NCI-H2081 (cell line): Measurements from ENCODE around the gene VCP.
"Not testable (repeated sequence)": the region's sequence is repeated elsewhere in the genome, so short reads cannot be mapped to it uniquely, and the experiment has no call there.

Experiments used
- DNase-seq, 2 experiments: peaks; one replicate each; lab custom pipeline; 2025; lab: John Stamatoyannopoulos, UW

Gene VCP

DNA sequence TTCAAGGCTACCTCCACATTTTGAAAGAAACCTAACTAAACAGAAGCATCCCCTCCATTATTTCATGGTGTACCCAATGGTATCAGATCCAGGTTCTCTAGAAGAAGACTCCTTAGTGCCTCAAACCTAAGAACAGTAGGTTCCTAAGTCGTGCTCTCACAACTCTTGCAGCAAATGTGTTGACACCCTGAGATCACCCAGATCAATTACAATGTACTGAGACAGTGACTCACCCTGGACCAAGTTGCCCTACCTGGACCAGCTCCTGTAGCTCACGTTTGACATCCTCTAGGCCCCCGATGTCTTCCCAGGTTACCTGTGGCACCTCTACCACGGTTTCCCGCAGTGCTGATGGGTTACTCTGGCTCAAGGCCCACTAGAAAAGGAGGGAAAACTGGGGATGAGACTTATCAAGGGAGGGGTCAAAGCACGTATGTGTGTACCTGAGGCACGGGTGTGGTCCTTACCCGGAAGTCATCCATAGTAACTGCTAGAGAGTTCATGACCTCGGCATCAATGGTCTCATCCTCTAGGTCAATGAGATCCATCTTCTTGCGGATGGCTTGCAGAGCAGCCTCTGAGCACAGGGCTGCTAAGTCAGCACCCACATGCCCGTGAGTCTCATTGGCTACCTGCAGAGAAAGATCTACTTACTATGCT is 11.7 kb downstream of the VCP start:
- no peak for DNase-seq

DNA sequence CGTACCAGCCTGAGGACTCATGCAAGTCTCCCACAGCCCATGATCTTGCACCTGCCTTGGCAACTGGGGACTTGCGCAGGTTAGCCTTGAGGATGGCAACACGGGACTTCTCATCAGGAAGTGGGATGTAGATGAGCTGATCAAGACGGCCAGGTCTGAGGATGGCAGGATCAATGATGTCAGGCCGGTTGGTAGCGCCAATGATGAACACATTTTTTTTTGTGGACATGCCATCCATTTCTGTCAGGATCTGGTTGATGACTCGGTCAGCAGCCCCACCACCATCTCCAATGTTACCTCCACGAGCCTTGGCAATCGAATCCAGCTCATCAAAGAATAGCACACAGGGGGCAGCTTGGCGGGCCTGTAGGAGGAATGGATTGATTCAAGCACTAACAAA is 13.0 kb downstream of the VCP start:
- no peak for DNase-seq

DNA sequence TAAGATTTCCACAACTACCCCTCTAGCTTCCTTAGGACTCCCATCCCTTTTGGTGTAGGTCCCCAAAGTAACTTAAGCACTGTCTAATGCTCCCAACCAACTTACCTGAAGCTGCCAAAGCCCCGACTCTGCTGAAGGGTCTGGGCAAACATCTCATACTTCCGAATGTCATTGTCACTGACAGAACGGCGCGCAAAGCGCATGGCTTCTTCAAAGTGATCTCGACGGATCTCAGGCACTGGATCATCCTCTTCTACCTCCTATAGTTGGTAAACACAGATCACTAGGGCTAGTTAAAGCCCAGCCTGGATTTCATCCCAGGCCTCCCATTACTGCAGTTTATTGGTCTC is 15.2 kb downstream of the VCP start:
- no peak for DNase-seq

DNA sequence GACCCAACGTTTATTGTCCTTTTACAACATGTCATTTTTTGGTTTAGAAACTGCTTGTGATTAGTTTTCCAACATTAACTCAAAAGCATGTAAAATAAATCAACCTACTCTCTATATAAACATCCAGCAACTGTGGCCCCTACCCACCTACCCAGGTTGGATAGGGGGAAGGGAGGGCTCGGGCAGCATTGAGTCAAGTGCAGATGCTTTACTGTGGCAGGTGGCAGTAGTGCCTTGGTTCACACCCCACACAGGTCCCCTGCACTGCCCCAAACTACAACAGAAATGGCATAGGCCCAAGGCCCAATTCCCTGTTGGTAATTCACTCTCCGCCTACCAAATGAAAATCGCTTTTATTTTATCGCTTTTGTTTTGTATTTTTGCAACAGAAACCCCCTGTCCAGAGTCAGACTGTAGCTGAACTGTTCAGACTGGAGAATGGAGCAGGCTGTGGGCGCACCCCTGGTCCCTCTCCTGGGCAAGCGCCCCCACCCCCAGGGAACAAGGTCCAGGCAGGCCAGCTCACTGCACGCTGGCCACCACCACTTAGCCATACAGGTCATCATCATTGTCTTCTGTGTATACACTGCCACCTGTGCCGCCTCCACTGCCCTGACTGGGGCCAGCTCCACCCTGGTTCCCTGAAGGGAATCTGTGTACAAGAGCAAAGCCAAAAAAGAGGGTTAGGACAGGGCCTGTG is 15.7 kb downstream of the VCP start:
- DNase-seq: no peak

DNA sequence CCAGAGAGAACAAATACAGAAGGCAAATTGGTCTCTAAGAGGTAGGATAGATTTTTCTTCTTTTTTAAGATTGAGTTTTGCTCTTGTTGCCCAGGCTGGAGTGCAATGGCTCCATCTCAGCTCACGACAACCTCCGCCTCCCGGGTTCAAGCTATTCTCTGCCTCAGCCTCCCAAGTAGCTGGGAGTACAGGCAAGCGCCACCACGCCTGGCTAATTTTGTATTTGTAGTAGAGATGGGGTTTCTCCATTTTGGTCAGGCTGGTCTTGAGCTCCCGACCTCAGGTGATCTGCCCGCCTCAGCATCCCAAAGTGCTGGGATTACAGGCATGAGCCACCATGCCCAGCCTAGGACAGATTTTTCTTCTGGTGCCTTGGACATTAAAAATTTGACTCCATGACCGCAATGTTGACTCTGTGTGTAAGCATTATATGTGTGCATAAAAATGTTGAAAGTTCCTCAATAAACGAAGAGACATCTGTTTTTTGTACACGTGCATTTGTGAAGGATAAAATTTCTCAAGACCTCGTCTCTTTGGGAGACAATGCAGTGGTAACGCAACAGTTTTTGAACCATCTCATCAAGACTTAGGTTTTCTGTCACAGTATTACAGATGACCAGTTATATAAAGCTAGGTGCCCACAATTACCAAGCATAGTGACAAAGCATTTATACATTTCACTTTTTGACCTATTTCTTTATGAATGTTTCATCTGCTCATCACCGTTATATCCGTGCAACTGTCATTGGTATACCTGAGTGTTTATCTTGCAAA is 17.4 kb downstream of the VCP start:
- DNase-seq: no peak

DNA sequence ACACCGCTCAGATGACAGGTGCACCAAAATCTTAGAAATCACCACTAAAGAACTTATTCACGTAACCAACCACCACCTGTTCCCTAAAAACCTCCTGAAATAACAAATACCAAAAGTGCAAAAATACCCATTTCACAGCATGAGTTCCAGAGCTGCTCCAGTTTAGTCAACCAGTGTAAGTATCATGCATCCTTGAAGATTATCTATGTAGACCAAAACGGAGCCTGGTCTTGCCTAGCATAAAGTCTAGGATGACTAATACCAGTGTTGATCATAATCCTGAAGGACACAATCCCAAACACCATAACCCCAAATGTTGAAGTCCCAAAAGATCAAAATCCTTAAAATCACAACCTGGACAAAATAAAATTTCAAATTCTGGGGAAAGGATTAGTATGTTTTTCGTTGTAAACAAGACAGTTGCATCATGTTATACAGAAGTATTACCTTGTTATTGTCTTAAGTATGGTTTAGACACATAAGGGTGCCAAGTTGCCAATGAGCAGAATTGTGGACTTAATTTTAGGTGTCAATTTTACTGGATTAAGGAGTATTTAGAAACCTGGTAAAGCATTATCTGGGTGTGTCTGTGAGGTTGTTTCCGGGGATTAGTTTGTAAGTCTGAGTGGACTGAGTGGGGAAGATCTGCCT is 18.1 kb downstream of the VCP start:
- DNase-seq: no peak

DNA sequence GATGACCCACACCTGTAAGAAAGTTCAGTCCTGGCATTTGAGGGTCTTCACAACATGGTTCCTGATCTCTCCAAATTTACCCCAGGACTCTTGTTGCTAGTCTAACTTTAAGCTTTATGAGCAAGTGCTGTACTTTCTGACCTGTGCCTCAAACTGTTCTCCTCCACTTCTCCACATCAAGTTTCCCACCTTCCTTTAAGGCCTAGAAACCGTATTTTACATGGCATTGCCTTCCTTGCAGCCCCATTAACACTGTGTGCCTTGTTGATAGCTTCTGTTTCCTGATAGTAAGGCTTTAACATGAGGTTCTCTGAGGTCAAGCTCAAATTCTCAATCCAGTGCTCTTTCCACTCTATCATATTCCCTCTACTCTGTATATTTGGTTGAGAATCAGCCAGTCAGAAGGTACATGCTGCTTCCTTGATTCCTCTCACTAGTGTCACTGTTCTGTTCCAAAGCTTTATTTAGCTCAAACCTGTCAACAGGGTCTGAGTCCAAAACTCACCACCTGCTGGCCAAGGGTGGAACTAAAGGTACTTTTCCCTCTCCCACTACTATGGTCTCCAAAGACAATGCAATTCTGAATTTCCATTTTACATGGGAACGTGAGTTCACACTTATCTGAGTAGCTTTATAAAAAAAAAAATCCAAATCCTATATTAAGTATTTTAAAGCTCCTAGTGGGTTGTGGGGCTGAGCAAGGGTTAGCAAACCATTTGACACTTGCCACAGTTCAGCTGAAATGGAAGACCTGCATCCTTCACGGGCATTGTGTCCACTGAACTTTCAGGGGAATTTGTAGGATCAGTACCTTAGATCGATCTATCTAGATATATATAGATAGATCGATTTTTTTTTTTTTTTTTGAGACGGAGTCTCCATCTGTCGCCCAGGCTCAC is 21.1 kb downstream of the VCP start:
- DNase-seq: peak; percentile 51 to 64

DNA sequence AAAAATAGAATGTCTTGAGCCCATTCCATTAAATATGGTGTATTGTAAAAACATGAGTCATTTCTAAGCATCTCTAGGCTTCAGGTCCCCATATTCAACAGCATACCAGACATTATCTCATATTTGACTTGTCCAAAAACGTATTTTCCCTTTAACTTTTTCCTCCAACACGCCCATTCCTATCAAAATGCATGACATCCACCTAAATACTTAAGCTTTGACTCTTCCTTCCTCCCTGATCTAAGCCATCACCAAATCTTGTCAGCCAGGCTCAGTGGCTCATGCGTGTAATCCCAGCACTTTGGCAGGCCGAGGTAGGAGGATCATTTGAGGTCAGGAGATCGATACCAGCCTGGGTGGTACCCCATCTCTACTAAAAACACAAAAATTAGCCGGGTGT is 23.9 kb downstream of the VCP start:
- no peak for DNase-seq

DNA sequence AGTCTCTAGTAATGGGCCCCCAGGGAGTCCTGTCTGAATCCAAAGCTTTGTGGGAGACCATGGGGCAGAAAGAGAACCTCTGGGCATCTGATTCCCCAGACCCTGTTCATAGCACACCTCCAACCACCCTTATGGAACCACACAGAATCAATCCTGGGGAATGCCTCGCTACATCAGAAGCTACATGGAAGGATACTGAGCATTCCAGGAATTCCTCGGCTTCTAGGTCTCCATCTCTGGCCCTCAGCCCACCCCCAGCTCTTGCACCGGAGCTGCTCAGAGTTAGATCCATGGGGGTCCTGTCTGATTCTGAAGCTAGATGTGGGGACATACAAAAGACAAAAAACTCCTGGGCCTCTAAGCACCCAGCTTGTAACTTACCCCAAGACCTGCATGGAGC is 28.4 kb downstream of the VCP start:
- no peak for DNase-seq

DNA sequence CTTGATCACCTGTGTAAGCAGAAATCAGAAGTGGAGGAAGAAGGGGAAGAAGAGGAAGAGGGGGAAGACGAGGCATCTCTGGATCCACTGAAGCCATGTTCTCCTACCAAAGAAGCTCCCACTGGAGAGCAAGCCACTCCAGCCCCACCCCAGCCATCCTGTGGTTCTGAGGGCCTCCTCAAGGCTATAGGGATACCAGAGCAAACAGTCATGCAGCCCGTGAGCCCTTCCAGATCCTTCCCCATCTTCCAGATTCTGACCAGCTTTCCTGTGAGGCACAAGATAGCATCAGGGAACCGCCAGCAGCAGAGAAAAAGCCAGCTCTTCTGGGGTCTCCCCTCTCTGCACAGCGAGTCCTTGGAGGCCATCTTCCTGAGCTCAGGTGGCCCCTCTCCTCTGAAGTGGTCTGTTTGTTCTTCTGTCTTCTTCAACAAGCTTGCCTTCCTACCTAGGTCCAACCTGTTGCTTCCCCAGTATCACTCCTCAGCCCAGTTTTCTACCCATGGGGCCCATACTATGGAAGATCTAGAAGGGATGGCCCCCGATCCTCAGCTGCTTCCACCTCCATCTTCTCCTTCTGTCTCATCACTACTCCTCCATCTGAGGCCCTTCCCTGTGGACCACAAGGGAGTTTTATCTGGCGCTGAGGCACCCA is 29.4 kb downstream of the VCP start:
- no peak for DNase-seq

DNA sequence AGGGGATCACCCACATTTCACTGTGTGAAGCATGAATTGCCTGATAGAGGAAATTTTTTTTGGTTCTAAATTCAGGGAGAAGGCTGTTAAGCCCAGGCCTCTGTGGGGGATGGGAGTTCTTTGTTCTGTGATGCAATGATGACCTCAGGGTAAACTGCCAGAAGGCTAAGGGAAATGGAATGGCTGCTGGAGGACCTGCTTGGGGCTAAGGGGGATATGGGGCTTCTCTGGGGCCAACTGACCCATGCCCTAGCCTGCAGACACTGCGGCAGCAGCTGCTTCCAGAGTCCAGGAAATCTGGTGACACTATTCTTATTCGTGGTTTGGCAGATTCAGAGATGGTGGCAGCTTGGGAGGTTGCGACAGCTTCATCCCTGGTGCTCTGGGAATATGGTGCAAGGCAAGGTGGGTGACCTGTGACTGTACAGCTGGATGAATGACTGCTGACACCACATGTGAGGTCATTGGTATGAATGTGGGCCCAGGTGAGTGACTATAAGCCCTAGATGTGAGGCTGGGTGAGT is 30.3 kb downstream of the VCP start:
- no peak for DNase-seq

DNA sequence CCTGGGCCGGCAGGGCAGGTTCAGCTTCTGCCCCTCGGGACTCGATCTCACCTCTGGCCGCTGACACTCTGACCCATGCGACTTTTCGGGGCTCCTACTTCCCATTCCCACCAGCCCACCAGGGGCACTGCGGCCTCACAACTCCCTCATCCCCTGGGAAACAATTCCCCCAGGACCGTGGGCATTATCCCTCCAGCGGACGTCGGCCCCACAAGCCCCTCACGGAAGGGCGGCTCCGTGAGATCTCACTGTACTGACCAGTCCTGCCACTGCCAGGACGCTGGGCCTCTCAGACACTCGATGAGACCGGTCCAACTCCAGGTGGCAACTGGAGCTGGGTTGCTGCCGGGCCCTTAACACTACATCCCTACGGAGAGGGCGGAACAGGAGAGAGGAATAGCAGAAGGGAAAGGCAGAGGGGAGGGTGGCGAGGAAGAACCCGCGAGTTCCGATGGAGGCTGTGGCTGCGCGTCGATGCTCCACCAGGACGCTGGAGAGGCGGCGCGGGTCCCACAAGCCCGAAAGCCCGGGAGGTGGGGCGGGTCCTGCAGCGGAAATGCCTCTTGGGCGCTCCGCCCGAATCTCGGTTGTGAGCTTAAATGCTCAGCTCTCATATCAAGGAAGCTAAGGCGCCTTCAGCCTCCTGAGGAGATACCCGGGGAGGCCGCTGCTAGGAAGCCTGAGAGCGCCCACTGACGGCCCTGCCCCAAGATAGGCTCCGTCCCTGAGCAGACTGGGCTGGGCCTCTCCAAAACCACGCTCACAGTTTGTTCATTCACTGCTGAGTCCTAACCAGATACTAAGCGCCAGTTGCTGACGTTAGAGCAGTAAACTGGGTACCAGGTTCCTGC is 36.3 kb downstream of the VCP start:
- no peak for DNase-seq

DNA sequence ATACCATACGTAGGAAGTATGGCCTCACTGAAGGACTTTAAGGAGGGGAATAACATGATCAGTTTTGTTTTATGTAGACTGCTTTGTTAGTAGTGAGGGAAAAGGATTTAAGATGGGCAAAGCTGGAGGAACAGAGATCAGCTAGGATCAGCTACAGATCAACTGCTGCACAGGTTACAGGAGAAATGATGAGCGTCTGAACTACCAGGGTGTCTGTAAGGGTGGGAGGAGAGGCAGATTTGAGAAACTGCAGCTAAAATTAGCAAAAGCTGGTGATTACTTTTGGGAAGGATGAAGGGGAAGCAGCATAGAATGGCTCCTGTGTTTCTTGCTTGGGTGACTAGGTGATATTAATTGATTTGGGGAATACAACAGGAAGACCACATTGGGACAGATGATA is 39.3 kb downstream of the VCP start:
- DNase-seq: no peak

DNA sequence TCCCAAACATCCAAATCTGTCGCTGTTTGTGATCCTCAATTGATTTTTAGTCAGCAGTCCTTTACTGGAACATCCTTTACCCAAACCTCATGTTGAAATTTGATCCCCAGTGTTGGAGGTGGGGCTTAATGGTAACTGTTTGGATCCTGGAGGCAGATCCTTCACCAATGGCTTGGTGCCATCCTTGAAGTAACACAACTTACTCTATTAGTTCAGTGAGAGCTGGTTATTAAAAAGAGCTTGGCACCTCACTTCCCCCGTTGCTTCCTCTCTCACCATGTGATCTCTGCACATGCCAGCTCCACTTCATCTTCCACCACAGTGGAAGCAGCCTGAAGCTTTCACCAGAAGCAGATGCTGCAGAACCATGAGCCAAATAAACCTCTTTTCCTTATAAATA is 42.6 kb downstream of the VCP start:
- DNase-seq: no peak

DNA sequence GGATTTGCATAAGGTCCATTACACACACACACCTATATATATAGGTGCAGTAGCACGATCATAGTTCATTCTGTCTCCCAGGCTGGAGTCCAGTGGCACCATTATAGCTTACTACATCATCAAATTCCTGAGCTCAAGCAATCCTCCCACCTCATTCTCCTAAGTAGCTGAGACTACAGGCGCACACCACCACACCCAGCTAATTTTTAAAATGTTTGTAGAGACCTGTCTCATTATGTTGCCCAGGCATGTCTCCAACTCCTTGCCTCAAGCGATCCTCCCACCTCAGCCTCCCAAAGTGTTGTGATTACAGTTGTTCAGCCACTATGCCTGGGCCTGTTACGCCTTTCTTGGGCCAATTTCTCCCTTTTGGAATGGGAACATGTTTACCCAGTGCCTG is 43.2 kb downstream of the VCP start:
- no peak for DNase-seq

DNA sequence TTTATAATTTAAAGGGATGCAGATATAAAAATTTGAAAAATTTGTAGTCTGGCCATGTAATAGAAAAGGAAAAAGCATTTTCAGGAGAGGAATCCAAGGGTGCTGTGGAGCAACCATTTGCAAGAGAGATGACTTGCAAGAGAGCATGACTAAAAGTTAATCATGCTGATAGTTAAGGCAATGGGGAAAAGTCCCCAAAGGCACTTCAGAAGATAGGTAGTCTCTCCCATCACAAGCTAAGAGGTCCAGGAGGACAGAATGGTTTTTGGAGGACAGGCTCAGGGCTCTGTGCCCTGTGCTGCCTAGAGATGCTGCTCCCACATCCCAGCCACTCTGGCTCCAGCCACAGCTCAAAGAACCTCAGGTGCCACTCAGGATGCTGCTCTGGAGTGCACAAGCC is 44.1 kb downstream of the VCP start:
- DNase-seq: no peak

DNA sequence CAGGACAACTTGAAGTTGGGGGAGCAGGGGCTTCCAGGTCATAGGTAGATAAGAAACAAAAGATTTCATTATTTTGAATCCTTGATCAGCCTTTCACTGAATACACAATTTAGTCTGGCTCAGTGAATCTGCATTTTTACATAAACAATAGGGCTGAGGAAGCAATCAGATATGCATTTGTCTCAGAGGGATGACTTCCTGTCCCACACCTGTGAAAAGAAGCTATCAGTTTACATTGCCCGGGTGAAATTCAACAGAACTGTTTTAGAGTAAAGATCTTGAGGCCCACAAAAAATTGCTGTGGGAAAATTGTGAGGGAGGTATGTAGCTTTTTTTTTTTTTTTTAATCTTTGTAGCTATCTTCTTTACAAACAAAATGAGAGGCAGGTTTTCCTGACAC is 44.6 kb downstream of the VCP start:
- DNase-seq: peak in 1 of 2 experiments; percentile 33

DNA sequence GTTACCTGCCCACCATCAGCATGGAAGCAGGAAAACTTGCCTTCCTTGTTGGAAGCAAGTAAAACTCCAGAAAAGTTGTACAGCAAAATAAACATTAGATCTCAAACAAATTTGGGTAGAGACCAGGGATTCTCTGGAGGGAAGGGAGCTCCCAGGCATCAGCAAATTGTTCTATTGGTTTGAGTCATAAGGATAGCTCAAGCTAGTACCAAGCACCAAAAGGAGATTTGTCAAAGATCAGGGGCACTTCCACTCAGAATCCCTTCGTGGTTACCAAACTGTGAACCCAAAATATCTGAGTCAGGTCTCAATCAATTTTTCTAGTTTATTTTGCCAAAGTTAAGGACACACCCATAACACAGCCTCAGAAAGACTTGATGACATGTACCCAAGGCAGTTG is 45.1 kb downstream of the VCP start:
- DNase-seq: no peak

DNA sequence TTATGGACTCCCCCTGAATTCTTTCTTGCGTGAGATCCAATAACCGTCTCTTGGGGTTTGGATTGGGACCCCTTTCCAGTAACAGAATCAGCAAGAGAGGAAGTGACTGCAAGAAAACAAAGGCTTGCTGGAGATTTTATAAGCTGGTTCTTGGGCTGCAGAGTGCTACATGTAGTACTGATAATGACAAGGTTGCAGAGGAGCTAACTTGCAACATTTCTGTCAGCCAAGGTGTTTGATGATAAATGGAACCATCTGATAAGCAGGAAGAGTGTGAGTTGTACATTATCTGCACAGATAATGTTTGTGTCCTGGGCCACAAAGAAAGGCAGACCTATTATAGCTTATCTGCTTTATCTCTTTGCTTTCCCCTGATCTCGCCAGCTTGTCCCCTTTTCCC is 45.8 kb downstream of the VCP start:
- no peak for DNase-seq

DNA sequence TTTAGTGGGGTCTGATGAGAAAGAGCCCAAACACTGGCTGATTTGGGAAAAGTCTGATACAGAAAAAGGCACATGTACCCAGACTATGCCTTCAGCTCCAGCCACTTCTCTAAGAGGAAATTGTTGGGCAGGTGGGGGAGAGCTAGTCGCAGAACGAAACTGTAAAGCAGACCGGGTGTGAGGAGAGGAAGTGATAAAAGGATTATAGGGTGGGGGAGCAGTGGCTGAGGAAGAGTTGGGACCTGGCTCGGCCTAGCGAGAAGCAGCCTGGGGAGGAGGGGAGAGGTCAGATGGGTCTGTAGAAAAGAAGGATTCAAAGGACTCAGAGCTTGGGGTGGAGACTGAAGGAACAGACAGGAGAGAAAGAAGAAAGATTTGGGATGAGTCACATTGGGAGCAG is 49.0 kb downstream of the VCP start:
- DNase-seq: not testable (repeated sequence)
